Lower lobe of right lung (tissue), 2 donors: ENCODE data around the gene FAF1. TPM values are rescaled to one million over a fixed set of nuclear protein-coding genes. Genes with fewer than 3 reads are reported as not detected.
"Not testable (repeated sequence)": the region's sequence is repeated elsewhere in the genome, so short reads cannot be mapped to it uniquely, and the experiment has no call there.

Experiments
- ATAC-seq, 2 donors: fragments of 200-7000 bp; cut with Tn5 transposase; one replicate each; pipeline ENCODE4 v1.9.1; 2020 to 2022; ENCODE audit warnings: mild to moderate bottlenecking in 2 of 2, moderate library complexity in 2 of 2
- DNase-seq: peaks from one replicate; pipeline ENCODE4 v3.0.0-alpha.2; 2020
- H3K27ac ChIP-seq: fragments of 200-600 bp; one replicate; pipeline ENCODE4 v1.8.0; 2022
- H3K27me3 ChIP-seq: fragments of 200-600 bp; one replicate; pipeline ENCODE4 v1.8.0; 2022; ENCODE audit warnings: low read depth
- H3K36me3 ChIP-seq: fragments of 200-600 bp; one replicate; pipeline ENCODE4 v1.8.0; 2022; ENCODE audit warnings: mild to moderate bottlenecking
- H3K4me1 ChIP-seq: fragments of 200-600 bp; one replicate; pipeline ENCODE4 v1.8.0; 2022
- H3K4me3 ChIP-seq: fragments of 200-600 bp; one replicate; pipeline ENCODE4 v1.8.0; 2022; ENCODE audit warnings: mild to moderate bottlenecking
- H3K9me3 ChIP-seq: fragments of 200-600 bp; one replicate; pipeline ENCODE4 v1.8.0; 2022
- intact Hi-C: fragments of 100-400 bp; cut with DNase I; formaldehyde crosslinking; loops from one replicate; pipeline ENCODE4 v1.11.0; 2022
- total RNA-seq: library from RNA; stranded (reverse); fragmentation: NEBNext Ultra II Directional; extraction: Animal tissue kit (Norgen Biotek cat#: 25700); gene quantifications from one replicate; pipeline ENCODE4 v1.2.1, GENCODE V29; 2021
- TF ChIP-seq, protein P1 (sequence below): fragments of 200-600 bp; IDR thresholded peaks from one replicate; pipeline ENCODE4 v1.8.0; 2022; ENCODE audit warnings: antibody characterized with exemption, mild to moderate bottlenecking
- donor health status: DM: no; HTN: yes; CAD: no; lungs with severe emphysema.

The FAF1 gene
- total RNA-seq, 1 donor from 2014 or later, result 45.0 TPM

DNA sequence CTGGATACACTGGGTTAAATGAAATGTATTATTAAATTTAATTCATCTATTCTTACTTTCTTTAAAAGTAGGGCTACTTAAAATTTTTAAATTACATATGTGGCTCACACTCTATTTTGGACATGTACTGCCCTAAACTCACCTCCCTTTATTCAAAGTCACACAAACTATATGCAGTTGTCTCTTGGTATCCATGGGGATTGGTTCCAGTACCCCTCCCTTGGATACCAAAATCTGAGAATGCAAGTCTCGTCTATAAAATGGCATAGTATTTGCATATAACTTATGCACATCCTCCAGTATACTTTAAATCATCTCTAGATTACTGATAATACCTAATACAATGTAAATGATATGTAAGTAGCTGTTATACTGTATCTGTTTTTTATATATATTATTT, 57.6 kb downstream of the FAF1 start:
- TF ChIP-seq, protein P1, sequence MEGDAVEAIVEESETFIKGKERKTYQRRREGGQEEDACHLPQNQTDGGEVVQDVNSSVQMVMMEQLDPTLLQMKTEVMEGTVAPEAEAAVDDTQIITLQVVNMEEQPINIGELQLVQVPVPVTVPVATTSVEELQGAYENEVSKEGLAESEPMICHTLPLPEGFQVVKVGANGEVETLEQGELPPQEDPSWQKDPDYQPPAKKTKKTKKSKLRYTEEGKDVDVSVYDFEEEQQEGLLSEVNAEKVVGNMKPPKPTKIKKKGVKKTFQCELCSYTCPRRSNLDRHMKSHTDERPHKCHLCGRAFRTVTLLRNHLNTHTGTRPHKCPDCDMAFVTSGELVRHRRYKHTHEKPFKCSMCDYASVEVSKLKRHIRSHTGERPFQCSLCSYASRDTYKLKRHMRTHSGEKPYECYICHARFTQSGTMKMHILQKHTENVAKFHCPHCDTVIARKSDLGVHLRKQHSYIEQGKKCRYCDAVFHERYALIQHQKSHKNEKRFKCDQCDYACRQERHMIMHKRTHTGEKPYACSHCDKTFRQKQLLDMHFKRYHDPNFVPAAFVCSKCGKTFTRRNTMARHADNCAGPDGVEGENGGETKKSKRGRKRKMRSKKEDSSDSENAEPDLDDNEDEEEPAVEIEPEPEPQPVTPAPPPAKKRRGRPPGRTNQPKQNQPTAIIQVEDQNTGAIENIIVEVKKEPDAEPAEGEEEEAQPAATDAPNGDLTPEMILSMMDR, result no peak
- ATAC-seq (no peak), DNase-seq (no peak)
- intact Hi-C loops, result no loop called here
- Histone ChIP-seq H3K27ac (no peak overlapping the region), H3K27me3 (no peaks in the 10 kb centered on the region), H3K4me3 (no peak overlapping the region), H3K4me1 (no peaks in the 10 kb centered on the region), H3K36me3 (no peaks in the 10 kb centered on the region), H3K9me3 (no peaks in the 10 kb centered on the region)

GRCh38 chr1:50901872-50902271, 58.2 kb downstream of the FAF1 start:
- H3K4me3 ChIP-seq, result no peak overlapping the region
- ATAC-seq (no peak), DNase-seq (no peak)
- no peaks in the 10 kb centered on the region for H3K4me1 ChIP-seq
- H3K27me3 ChIP-seq, result no peaks in the 10 kb centered on the region
- H3K36me3 ChIP-seq, result no peaks in the 10 kb centered on the region
- no peaks in the 10 kb centered on the region for H3K9me3 ChIP-seq
- H3K27ac ChIP-seq, result no peak overlapping the region
- intact Hi-C loops, result no loop called here
- TF ChIP-seq, protein P1, result no peak

GRCh38 chr1:50898773-50899172, 61.3 kb downstream of the FAF1 start:
- intact Hi-C loops, result no loop called here
- no peak for ATAC-seq
- Histone ChIP-seq H3K9me3 (no peaks in the 10 kb centered on the region), H3K4me3 (no peak overlapping the region), H3K4me1 (no peaks in the 10 kb centered on the region), H3K27me3 (no peaks in the 10 kb centered on the region), H3K27ac (no peak overlapping the region), H3K36me3 (no peaks in the 10 kb centered on the region)
- no peak for DNase-seq
- TF ChIP-seq, protein P1, result no peak

- H3K36me3 ChIP-seq, result no peaks in the 10 kb centered on the region
- TF ChIP-seq, protein P1, result no peak
- ATAC-seq (no peak), DNase-seq (no peak)
- intact Hi-C loops, result no loop called here
- H3K27ac ChIP-seq, result no peak overlapping the region
- H3K9me3 ChIP-seq, result no peaks in the 10 kb centered on the region
- H3K4me1 ChIP-seq, result no peaks in the 10 kb centered on the region
- no peaks in the 10 kb centered on the region for H3K27me3 ChIP-seq
- no peak overlapping the region for H3K4me3 ChIP-seq
Measured at GRCh38 chr1:50894340-50894739, 65.7 kb downstream of the FAF1 start.

- TF ChIP-seq, protein P1, result no peak
- Histone ChIP-seq H3K4me3 (no peak overlapping the region), H3K4me1 (no peaks in the 10 kb centered on the region), H3K36me3 (no peaks in the 10 kb centered on the region), H3K27ac (no peak overlapping the region), H3K9me3 (no peaks in the 10 kb centered on the region), H3K27me3 (no peaks in the 10 kb centered on the region)
- intact Hi-C loops, result no loop called here
- ATAC-seq (no peak), DNase-seq (no peak)
Measured at GRCh38 chr1:50893466-50893865, 66.6 kb downstream of the FAF1 start.

- intact Hi-C loops, H3K27ac ChIP-seq, H3K36me3 ChIP-seq, ATAC-seq, H3K4me3 ChIP-seq, H3K27me3 ChIP-seq, H3K9me3 ChIP-seq, DNase-seq, H3K4me1 ChIP-seq: not testable (repeated sequence)
Measured at GRCh38 chr1:50887555-50887954, 72.5 kb downstream of the FAF1 start.
